ES-I3 (cell line): ENCODE results near the gene NUBPL.
"Not testable (repeated sequence)": the region's sequence is repeated elsewhere in the genome, so short reads cannot be mapped to it uniquely, and the experiment has no call there.

ENCODE experiments used
- H3K36me3 ChIP-seq: 2 replicates; pipeline ENCODE4 v1.6.1; 2013; ENCODE audit warnings: mild to moderate bottlenecking, low read length, control low read depth, moderate library complexity; ENCODE audit not compliant: insufficient read depth
- H3K4me1 ChIP-seq: 2 replicates; pipeline ENCODE4 v1.6.1; 2013; ENCODE audit warnings: mild to moderate bottlenecking, control low read depth, low read length; ENCODE audit not compliant: insufficient read depth
- H3K9ac ChIP-seq: 2 replicates; pipeline ENCODE4 v1.6.1; 2013; ENCODE audit warnings: low read depth, mild to moderate bottlenecking, low read length, moderate library complexity
- H3K9me3 ChIP-seq: 2 replicates; pipeline ENCODE4 v1.6.1; 2013; ENCODE audit warnings: mild to moderate bottlenecking, low read length, moderate library complexity; ENCODE audit not compliant: control insufficient read depth, insufficient read depth

The NUBPL gene

GRCh38 chr14:31855262-31855661 is 294.1 kb downstream of the NUBPL start:
- no peak overlapping the region for H3K9ac ChIP-seq
- H3K4me1 ChIP-seq: no peaks in the 10 kb centered on the region
- no peaks in the 10 kb centered on the region for H3K9me3 ChIP-seq
- H3K36me3 ChIP-seq: no peaks in the 10 kb centered on the region

- H3K9me3 ChIP-seq, H3K4me1 ChIP-seq, H3K9ac ChIP-seq, H3K36me3 ChIP-seq: not testable (repeated sequence)
Observed at GRCh38 chr14:31856003-31856402, 294.8 kb downstream of the NUBPL start.

GRCh38 chr14:31858868-31859267 is 297.7 kb downstream of the NUBPL start:
- Histone ChIP-seq H3K9me3 (no peaks in the 10 kb centered on the region), H3K36me3 (no peaks in the 10 kb centered on the region), H3K9ac (no peak overlapping the region), H3K4me1 (no peaks in the 10 kb centered on the region)

- H3K36me3 ChIP-seq: no peaks in the 10 kb centered on the region
- H3K4me1 ChIP-seq: no peaks in the 10 kb centered on the region
- no peaks in the 10 kb centered on the region for H3K9me3 ChIP-seq
- no peak overlapping the region for H3K9ac ChIP-seq
Observed at GRCh38 chr14:31864937-31865855, 304.0 kb downstream of the NUBPL start.

GRCh38 chr14:31867570-31867969 is 306.4 kb downstream of the NUBPL start:
- no peaks in the 10 kb centered on the region for H3K9me3 ChIP-seq
- no peaks in the 10 kb centered on the region for H3K36me3 ChIP-seq
- no peaks in the 10 kb centered on the region for H3K4me1 ChIP-seq

GRCh38 chr14:31868096-31868495 is 306.9 kb downstream of the NUBPL start:
- not testable (repeated sequence) for H3K36me3 ChIP-seq, H3K4me1 ChIP-seq, H3K9me3 ChIP-seq, H3K9ac ChIP-seq

More at GRCh38 chr14:31867570-31867969, 306.4 kb downstream of the NUBPL start:
- H3K9ac ChIP-seq: no peak overlapping the region

GRCh38 chr14:31876741-31877140 is 315.5 kb downstream of the NUBPL start:
- Histone ChIP-seq H3K9ac (no peak overlapping the region), H3K4me1 (no peaks in the 10 kb centered on the region), H3K9me3 (no peaks in the 10 kb centered on the region), H3K36me3 (no peaks in the 10 kb centered on the region)

GRCh38 chr14:31877255-31877798 is 316.1 kb downstream of the NUBPL start:
- H3K9me3 ChIP-seq: no peaks in the 10 kb centered on the region
- no peaks in the 10 kb centered on the region for H3K4me1 ChIP-seq
- H3K9ac ChIP-seq: no peak overlapping the region
- H3K36me3 ChIP-seq: no peaks in the 10 kb centered on the region

GRCh38 chr14:31879661-31880348 is 318.6 kb downstream of the NUBPL start:
- Histone ChIP-seq H3K9ac (no peak overlapping the region), H3K4me1 (peaks cover under 1% of the 10 kb centered on the region; the same call in 1 of the 2 replicates), H3K9me3 (no peaks in the 10 kb centered on the region), H3K36me3 (no peaks in the 10 kb centered on the region)

- Histone ChIP-seq H3K9ac (no peak overlapping the region), H3K4me1 (peaks cover 3% of the 10 kb centered on the region; the same call in 1 of the 2 replicates), H3K36me3 (no peaks in the 10 kb centered on the region), H3K9me3 (no peaks in the 10 kb centered on the region)
Observed at GRCh38 chr14:31880935-31881334, 319.7 kb downstream of the NUBPL start.

- Histone ChIP-seq H3K9ac (no peak overlapping the region), H3K9me3 (no peaks in the 10 kb centered on the region), H3K4me1 (peaks cover 3% of the 10 kb centered on the region; the same call in 1 of the 2 replicates), H3K36me3 (no peaks in the 10 kb centered on the region)
Observed at GRCh38 chr14:31881531-31882310, 320.5 kb downstream of the NUBPL start.

GRCh38 chr14:31884238-31884637 is 323.0 kb downstream of the NUBPL start:
- Histone ChIP-seq H3K36me3 (no peaks in the 10 kb centered on the region), H3K9me3 (no peaks in the 10 kb centered on the region), H3K4me1 (peaks cover 3% of the 10 kb centered on the region; the same call in 1 of the 2 replicates), H3K9ac (no peak overlapping the region)

- Histone ChIP-seq H3K4me1 (peaks cover 3% of the 10 kb centered on the region; the same call in 1 of the 2 replicates), H3K36me3 (no peaks in the 10 kb centered on the region), H3K9me3 (no peaks in the 10 kb centered on the region), H3K9ac (no peak overlapping the region)
Observed at GRCh38 chr14:31884776-31885379, 323.7 kb downstream of the NUBPL start.
